B cell (primary cell): ENCODE data around the gene TENT5C. TPM values are rescaled to one million over a fixed set of nuclear protein-coding genes. Genes with fewer than 3 reads are reported as not detected.

Experiments
- ATAC-seq: fragments of 200-7000 bp; cut with Tn5 transposase; one replicate; pipeline ENCODE4 v1.10.0; 2021; ENCODE audit warnings: low read depth, mild to moderate bottlenecking, moderate number of reproducible peaks, moderate library complexity
- CTCF ChIA-PET: fragments of 350-600 bp; sonication (Branson Sonifier 250); formaldehyde crosslinking; loops from one replicate; lab custom pipeline; 2021; ENCODE audit warnings: antibody characterized with exemption, inconsistent platforms; lab: Charles Lee
- POLR2A ChIA-PET: fragments of 350-600 bp; sonication (Branson Sonifier 250); formaldehyde crosslinking; loops from one replicate; lab custom pipeline; 2021; ENCODE audit warnings: antibody characterized with exemption; lab: Charles Lee
- DNase-seq: peaks from one replicate; pipeline ENCODE4 v3.0.0; 2013
- H2AFZ ChIP-seq: 2 replicates; pipeline ENCODE4 v1.6.1; 2012; ENCODE audit warnings: mild to moderate bottlenecking, low read depth, low read length; ENCODE audit not compliant: insufficient read depth, poor library complexity, severe bottlenecking
- H3K27ac ChIP-seq, 2 donors: 1 replicate in 1 of 2; 2 replicates in 1 of 2; pipeline ENCODE4 v1.5.1; 2012 to 2013; ENCODE audit warnings: low read length in 2 of 2, mild to moderate bottlenecking in 2 of 2, moderate library complexity in 1 of 2
- H3K27me3 ChIP-seq, 4 experiments: fragments of 200-600 bp in 1 of 4; sonication (generic) in 1 of 4; replicated peaks in 1 of 4; 1 replicate in 2 of 4; 2 replicates in 2 of 4; pipeline versions ENCODE4 v1.6.1 to v1.7.0; 2013 to 2016; ENCODE audit warnings: low read length in 3 of 4, mild to moderate bottlenecking in 2 of 4, mixed read lengths in 1 of 4, moderate library complexity in 1 of 4; ENCODE audit not compliant: insufficient read depth in 4 of 4, control insufficient read depth in 3 of 4; ENCODE audit errors: control extremely low read depth in 1 of 4
- H3K36me3 ChIP-seq, 2 experiments: replicated peaks in 1 of 2; 1 replicate in 1 of 2; 2 replicates in 1 of 2; pipeline versions ENCODE4 v1.6.1 to v1.7.1; 2013; ENCODE audit warnings: low read length in 1 of 2; ENCODE audit not compliant: insufficient read depth in 2 of 2, control insufficient read depth in 1 of 2; ENCODE audit errors: control extremely low read depth in 1 of 2, extremely low read depth in 1 of 2
- H3K4me1 ChIP-seq, 2 donors: fragments of 200-600 bp in 1 of 2; sonication (generic) in 1 of 2; 1 replicate in 1 of 2; 2 replicates in 1 of 2; pipeline versions ENCODE4 v1.5.1 to v1.6.1; 2013 to 2017; ENCODE audit warnings: low read length in 2 of 2; ENCODE audit not compliant: control insufficient read depth in 2 of 2, insufficient read depth in 2 of 2
- H3K4me2 ChIP-seq: replicated peaks from 2 replicates; pipeline ENCODE3; 2012; ENCODE audit warnings: mild to moderate bottlenecking, low read depth, low read length; ENCODE audit not compliant: poor library complexity, severe bottlenecking
- H3K4me3 ChIP-seq, 5 experiments: fragments of 200-600 bp in 1 of 5; sonication (generic) in 1 of 5; 1 replicate in 3 of 5; 2 replicates in 2 of 5; pipeline versions ENCODE4 v1.5.1 to v1.7.0; 2011 to 2016; ENCODE audit warnings: low read length in 4 of 5, mild to moderate bottlenecking in 4 of 5, low read depth in 2 of 5, control low read depth in 1 of 5, moderate library complexity in 1 of 5; ENCODE audit not compliant: insufficient read depth in 1 of 5; ENCODE audit errors: control extremely low read depth in 1 of 5, extremely low read depth in 1 of 5
- H3K79me2 ChIP-seq: fragments of 200-600 bp; sonication (generic); one replicate; pipeline ENCODE4 v1.6.0; 2016; ENCODE audit warnings: low read length; ENCODE audit not compliant: control insufficient read depth, insufficient read depth
- H3K9ac ChIP-seq: fragments of 200-600 bp; sonication (generic); 2 replicates; pipeline ENCODE4 v1.6.1; 2017; ENCODE audit warnings: mild to moderate bottlenecking, low read length, moderate library complexity
- H3K9me3 ChIP-seq, 3 donors: one replicate each; pipeline versions ENCODE4 v1.6.1 to v1.7.1; 2013; ENCODE audit warnings: low read length in 2 of 3; ENCODE audit not compliant: control insufficient read depth in 2 of 3, insufficient read depth in 1 of 3; ENCODE audit errors: control extremely low read depth in 1 of 3
- H4K20me1 ChIP-seq: 2 replicates; pipeline ENCODE4 v1.6.0; 2012; ENCODE audit warnings: mild to moderate bottlenecking, low read length; ENCODE audit not compliant: insufficient read depth, control insufficient read depth, poor library complexity, severe bottlenecking
- H3K27ac Mint-ChIP-seq: one replicate; pipeline ENCODE4 v1.8.0; 2021; ENCODE audit warnings: mixed read lengths
- H3K27me3 Mint-ChIP-seq: one replicate; pipeline ENCODE4 v1.8.0; 2021; ENCODE audit warnings: mixed read lengths
- H3K4me1 Mint-ChIP-seq: one replicate; pipeline ENCODE4 v1.8.0; 2021; ENCODE audit warnings: mixed read lengths
- H3K4me3 Mint-ChIP-seq: one replicate; pipeline ENCODE4 v1.8.0; 2021; ENCODE audit warnings: mixed read lengths
- H3K9me3 Mint-ChIP-seq: one replicate; pipeline ENCODE4 v1.8.0; 2022; ENCODE audit warnings: mixed read lengths; ENCODE audit not compliant: insufficient read depth
- EZH2 ChIP-seq: IDR thresholded peaks from 2 replicates; pipeline ENCODE4 v1.6.1; 2012; ENCODE audit warnings: borderline replicate concordance, low read depth, mild to moderate bottlenecking, moderate library complexity, low read length; ENCODE audit not compliant: insufficient read depth, poor library complexity, severe bottlenecking
- WGBS: methylation state at CpG from one replicate; pipeline ENCODE4 v1.1.5; 2013; ENCODE audit warnings: missing lambda C conversion rate; ENCODE audit not compliant: insufficient coverage; 5-methylcytosine and 5-hydroxymethylcytosine counted together
- intact Hi-C: fragments of 100-400 bp; cut with micrococcal nuclease; formaldehyde crosslinking; loops from one replicate; pipeline ENCODE4 v1.10.0; 2022
- polyA plus RNA-seq: library from polyadenylated mRNA; depleted of rRNA; stranded (reverse); fragments of >200 nt; gene quantifications from 2 replicates; pipeline ENCODE4 v1.2.3, GENCODE V29; 2012
- total RNA-seq, 2 donors: library from RNA; stranded (reverse); fragments of 120-200 nt in 1 of 2; gene quantifications; 1 replicate in 1 of 2; 2 replicates in 1 of 2; pipeline versions ENCODE4 v1.2.3 to v1.2.4, GENCODE V29; 2013 to 2022
- TF ChIP-seq, protein P1 (sequence below): fragments of 200-600 bp; IDR thresholded peaks from one replicate; pipeline ENCODE4 v1.8.0; 2022; ENCODE audit warnings: antibody characterized with exemption, mild to moderate bottlenecking

The TENT5C gene
- total and polyA plus RNA-seq, 2 donors (not counting 1 experiment from before 2014, with no cell fraction given) = 65.4 to 112 TPM

DNA sequence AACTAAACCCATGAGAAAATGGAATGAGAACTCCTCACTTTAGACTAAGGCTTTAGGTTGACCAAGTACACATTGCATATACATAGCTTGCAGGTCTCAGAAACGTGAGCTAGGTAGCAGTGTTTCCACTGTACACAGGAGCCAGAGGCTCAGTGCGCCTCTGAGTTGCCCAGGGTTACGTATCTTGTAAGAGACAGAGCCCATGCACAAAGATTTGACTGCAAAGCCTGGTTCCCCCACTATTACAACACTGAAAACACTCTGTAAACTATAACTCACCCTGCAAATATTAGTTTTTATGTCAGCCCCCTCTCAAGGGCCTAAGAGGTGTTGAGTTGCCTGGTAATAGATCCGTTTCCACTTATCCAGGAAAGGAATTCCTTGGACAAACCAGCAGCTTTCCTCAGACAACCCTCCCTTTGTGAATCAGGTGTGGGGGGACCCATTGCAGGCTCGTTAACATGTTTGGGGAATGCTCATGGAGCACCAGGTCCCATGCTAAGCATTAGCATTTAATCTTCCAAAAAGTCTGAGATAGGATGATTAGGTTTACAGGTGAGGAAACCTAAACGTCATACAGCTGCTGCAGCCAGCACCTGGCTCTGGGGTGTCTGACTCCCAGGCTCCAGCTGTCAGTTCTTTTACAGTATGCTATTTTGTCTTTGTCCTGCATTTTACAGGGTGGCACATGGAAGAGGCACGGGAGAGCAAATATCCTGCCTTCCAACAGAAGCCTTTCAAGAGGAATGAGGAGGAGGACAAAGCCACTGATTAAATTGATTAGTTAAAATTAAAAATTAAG, 25.7 kb downstream of the TENT5C start:
- Histone ChIP-seq H3K4me2 (peak overlapping the region; percentile 45), H3K4me1 (peaks cover 87 to 89% of the 10 kb centered on the region in 2 donors), H3K9ac (no peak overlapping the region), H2AFZ (no peak overlapping the region), H3K79me2 (peaks cover 81% of the 10 kb centered on the region), H4K20me1 (peaks cover 10% of the 10 kb centered on the region), H3K9me3 (no peaks in the 10 kb centered on the region), H3K27ac (peak overlapping the region in 1 of 2 donors; percentile 11), H3K27me3 (no peaks in the 10 kb centered on the region), H3K4me3 (no peak overlapping the region), H3K36me3 (peaks cover 0 to 17% of the 10 kb centered on the region in 2 experiments)
- TF ChIP-seq EZH2 = no peak
- TF ChIP-seq, protein P1, sequence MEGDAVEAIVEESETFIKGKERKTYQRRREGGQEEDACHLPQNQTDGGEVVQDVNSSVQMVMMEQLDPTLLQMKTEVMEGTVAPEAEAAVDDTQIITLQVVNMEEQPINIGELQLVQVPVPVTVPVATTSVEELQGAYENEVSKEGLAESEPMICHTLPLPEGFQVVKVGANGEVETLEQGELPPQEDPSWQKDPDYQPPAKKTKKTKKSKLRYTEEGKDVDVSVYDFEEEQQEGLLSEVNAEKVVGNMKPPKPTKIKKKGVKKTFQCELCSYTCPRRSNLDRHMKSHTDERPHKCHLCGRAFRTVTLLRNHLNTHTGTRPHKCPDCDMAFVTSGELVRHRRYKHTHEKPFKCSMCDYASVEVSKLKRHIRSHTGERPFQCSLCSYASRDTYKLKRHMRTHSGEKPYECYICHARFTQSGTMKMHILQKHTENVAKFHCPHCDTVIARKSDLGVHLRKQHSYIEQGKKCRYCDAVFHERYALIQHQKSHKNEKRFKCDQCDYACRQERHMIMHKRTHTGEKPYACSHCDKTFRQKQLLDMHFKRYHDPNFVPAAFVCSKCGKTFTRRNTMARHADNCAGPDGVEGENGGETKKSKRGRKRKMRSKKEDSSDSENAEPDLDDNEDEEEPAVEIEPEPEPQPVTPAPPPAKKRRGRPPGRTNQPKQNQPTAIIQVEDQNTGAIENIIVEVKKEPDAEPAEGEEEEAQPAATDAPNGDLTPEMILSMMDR = no peak
- intact Hi-C loops = loop anchor here (2.0 kb wide), 1 partner anchor 13 kb away; no protein-coding TSS in a partner anchor
- H3K27ac Mint-ChIP-seq = peak overlapping the region; percentile 15
- ATAC-seq = no peak
- ChIA-PET CTCF (interaction anchor here (0.6 to 13.6 kb wide), 6 partner anchors 9 to 123 kb away, joined by 3 to 88 read pairs (median 4); no protein-coding TSS in a partner anchor), POLR2A (interaction anchor here (1.4 kb wide), 1 partner anchor 25 kb away, joined by 3 read pairs; no protein-coding TSS in a partner anchor)
- H3K27me3 Mint-ChIP-seq = no peaks in the 10 kb centered on the region
- DNase-seq = no peak
- H3K9me3 Mint-ChIP-seq = peaks cover 2% of the 10 kb centered on the region
- H3K4me1 Mint-ChIP-seq = peaks cover 97% of the 10 kb centered on the region
- H3K4me3 Mint-ChIP-seq = no peak overlapping the region
- WGBS = 86% methylated on average over 4 of the region's 7 CpGs
